ENCODE results near the gene HLA-DOB. TPM values are rescaled to one million over a fixed set of nuclear protein-coding genes. Genes with fewer than 3 reads are reported as not detected.

HLA-DOB gene
- polyA plus RNA-seq, 1 donor from 2014 or later: not detected

Other genes starting within 250 kb of the HLA-DOB start
- not detected in 2 replicates for gene HLA-DRB1, start 227.2 kb downstream of the HLA-DOB start, polyA plus RNA-seq
- not detected in 2 replicates for gene HLA-DQA1, start 179.6 kb downstream of the HLA-DOB start, polyA plus RNA-seq
- not detected in 2 replicates for gene HLA-DQB1, start 150.3 kb downstream of the HLA-DOB start, polyA plus RNA-seq
- not detected in 2 replicates for gene HLA-DQA2, start 75.6 kb downstream of the HLA-DOB start, polyA plus RNA-seq
- gene HLA-DQB2, start 53.5 kb downstream of the HLA-DOB start, polyA plus RNA-seq: not detected in 2 replicates
- gene TAP2, start 21.7 kb upstream of the HLA-DOB start, polyA plus RNA-seq: 1.2 and 2.3 TPM in 2 replicates
- 1.6 TPM in 1 of 2 replicates, not detected in the other for gene PSMB8, start 27.0 kb upstream of the HLA-DOB start, polyA plus RNA-seq
- not detected in 2 replicates for gene TAP1, start 36.7 kb upstream of the HLA-DOB start, polyA plus RNA-seq
- gene PSMB9, start 37.2 kb upstream of the HLA-DOB start, polyA plus RNA-seq: not detected in 2 replicates
- 2.9 and 4.5 TPM in 2 replicates for gene HLA-DMB, start 124.0 kb upstream of the HLA-DOB start, polyA plus RNA-seq
- gene HLA-DMA, start 136.1 kb upstream of the HLA-DOB start, polyA plus RNA-seq: 4.4 and 5.8 TPM in 2 replicates
- gene BRD2, start 151.6 kb upstream of the HLA-DOB start, polyA plus RNA-seq: 102 and 107 TPM in 2 replicates
- 0.07 TPM in 1 of 2 replicates, not detected in the other for gene HLA-DOA, start 192.6 kb upstream of the HLA-DOB start, polyA plus RNA-seq

Measured in neural cell (in vitro differentiated cells).